HL-60 (cell line): Measurements from ENCODE around the gene CTNNA3.

Experiments
- DNase-seq, 2 experiments: peaks; one replicate each; pipeline ENCODE4 v3.0.0-alpha.2; 2010 to 2020; ENCODE audit warnings: low read depth in 1 of 2, low spot score in 1 of 2
- H3K27ac ChIP-seq: fragments of 250-450 bp; sonication (Bioruptor Pico); replicated peaks from 2 replicates; pipeline ENCODE4 v1.5.1; 2020; ENCODE audit warnings: mild to moderate bottlenecking, moderate library complexity
- H3K27me3 ChIP-seq: fragments of 250-450 bp; sonication (Bioruptor Pico); 2 replicates; pipeline ENCODE4 v1.5.1; 2021; ENCODE audit warnings: mild to moderate bottlenecking, moderate library complexity; ENCODE audit not compliant: insufficient read depth, poor library complexity, severe bottlenecking
- H3K4me3 ChIP-seq: replicated peaks from 2 replicates; pipeline ENCODE4 v1.5.1; 2011; ENCODE audit warnings: mild to moderate bottlenecking, control low read depth, low read length; ENCODE audit not compliant: insufficient read depth
- GABPA ChIP-seq: IDR thresholded peaks from 2 replicates; pipeline ENCODE4 v1.6.1; 2012; ENCODE audit warnings: low read depth
- POLR2AphosphoS5 ChIP-seq: IDR thresholded peaks from 2 replicates; pipeline ENCODE4 v1.6.1; 2012; ENCODE audit warnings: low read depth
- SPI1 ChIP-seq: IDR thresholded peaks from 2 replicates; pipeline ENCODE4 v1.6.1; 2012; ENCODE audit warnings: low read depth, mild to moderate bottlenecking, borderline replicate concordance
- TF ChIP-seq, protein P1 (sequence below): IDR thresholded peaks from one replicate; pipeline ENCODE4 v1.5.1; 2011; ENCODE audit warnings: low read length, control low read depth, inconsistent platforms; ENCODE audit not compliant: insufficient read depth
- TF ChIP-seq, protein P2 (sequence below): IDR thresholded peaks from 2 replicates; pipeline ENCODE4 v1.6.1; 2012; ENCODE audit warnings: low read depth; ENCODE audit not compliant: insufficient replicate concordance

The CTNNA3 gene

DNA sequence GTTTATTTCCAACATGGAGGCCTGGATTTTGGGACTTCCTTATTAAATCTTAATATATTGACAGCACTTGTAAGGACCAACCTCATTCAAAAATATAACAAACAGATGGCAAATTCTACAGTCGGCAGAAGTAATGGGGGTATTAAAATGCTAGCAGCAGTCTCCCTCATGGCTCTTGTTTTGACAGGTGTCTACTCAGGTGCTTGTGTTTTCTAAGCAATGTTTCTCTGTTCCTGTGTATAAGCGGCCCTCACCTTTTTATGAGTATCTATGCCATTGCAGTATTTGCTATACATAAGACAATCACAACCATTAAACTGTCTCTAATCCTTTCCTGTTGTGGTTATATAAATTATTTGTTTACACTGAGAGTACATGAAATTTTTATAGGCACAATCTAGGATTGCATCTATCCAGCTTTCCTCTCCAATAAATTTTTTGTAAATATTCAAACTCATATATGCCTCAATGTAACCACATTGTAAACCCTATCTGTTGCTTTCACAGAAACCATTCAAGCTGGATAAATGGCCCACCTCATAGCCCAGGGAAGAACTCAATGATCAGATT, 835.5 kb downstream of the CTNNA3 start:
- no peak overlapping the region for H3K4me3 ChIP-seq
- no peak for TF ChIP-seq SPI1
- TF ChIP-seq, protein P1, sequence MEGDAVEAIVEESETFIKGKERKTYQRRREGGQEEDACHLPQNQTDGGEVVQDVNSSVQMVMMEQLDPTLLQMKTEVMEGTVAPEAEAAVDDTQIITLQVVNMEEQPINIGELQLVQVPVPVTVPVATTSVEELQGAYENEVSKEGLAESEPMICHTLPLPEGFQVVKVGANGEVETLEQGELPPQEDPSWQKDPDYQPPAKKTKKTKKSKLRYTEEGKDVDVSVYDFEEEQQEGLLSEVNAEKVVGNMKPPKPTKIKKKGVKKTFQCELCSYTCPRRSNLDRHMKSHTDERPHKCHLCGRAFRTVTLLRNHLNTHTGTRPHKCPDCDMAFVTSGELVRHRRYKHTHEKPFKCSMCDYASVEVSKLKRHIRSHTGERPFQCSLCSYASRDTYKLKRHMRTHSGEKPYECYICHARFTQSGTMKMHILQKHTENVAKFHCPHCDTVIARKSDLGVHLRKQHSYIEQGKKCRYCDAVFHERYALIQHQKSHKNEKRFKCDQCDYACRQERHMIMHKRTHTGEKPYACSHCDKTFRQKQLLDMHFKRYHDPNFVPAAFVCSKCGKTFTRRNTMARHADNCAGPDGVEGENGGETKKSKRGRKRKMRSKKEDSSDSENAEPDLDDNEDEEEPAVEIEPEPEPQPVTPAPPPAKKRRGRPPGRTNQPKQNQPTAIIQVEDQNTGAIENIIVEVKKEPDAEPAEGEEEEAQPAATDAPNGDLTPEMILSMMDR, result no peak
- TF ChIP-seq, protein P2, sequence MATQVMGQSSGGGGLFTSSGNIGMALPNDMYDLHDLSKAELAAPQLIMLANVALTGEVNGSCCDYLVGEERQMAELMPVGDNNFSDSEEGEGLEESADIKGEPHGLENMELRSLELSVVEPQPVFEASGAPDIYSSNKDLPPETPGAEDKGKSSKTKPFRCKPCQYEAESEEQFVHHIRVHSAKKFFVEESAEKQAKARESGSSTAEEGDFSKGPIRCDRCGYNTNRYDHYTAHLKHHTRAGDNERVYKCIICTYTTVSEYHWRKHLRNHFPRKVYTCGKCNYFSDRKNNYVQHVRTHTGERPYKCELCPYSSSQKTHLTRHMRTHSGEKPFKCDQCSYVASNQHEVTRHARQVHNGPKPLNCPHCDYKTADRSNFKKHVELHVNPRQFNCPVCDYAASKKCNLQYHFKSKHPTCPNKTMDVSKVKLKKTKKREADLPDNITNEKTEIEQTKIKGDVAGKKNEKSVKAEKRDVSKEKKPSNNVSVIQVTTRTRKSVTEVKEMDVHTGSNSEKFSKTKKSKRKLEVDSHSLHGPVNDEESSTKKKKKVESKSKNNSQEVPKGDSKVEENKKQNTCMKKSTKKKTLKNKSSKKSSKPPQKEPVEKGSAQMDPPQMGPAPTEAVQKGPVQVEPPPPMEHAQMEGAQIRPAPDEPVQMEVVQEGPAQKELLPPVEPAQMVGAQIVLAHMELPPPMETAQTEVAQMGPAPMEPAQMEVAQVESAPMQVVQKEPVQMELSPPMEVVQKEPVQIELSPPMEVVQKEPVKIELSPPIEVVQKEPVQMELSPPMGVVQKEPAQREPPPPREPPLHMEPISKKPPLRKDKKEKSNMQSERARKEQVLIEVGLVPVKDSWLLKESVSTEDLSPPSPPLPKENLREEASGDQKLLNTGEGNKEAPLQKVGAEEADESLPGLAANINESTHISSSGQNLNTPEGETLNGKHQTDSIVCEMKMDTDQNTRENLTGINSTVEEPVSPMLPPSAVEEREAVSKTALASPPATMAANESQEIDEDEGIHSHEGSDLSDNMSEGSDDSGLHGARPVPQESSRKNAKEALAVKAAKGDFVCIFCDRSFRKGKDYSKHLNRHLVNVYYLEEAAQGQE, result no peak
- TF ChIP-seq POLR2AphosphoS5, result no peak
- no peak for TF ChIP-seq GABPA
- H3K27me3 ChIP-seq, result no peaks in the 10 kb centered on the region
- no peak overlapping the region for H3K27ac ChIP-seq
- DNase-seq, result no peak

DNA sequence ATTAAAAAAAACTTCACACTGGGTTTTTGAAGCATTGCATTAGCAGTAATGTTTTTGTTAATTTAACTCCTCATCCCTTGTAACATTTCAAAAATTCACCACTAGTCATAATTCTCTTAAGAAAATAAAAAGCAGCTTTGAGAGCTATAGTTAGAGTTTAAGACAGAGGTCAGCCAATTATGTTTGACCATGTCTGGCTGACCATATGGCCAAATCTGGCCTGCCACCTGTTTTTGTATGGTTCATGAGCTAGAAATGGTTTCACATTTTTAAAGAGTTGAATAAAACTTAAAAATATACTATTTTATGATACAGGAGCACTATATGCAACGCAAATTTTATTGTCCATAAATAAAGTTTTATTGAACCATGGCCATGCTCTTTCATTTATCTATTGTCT, 843.2 kb downstream of the CTNNA3 start:
- Histone ChIP-seq H3K4me3 (no peak overlapping the region), H3K27me3 (no peaks in the 10 kb centered on the region), H3K27ac (no peak overlapping the region)
- TF ChIP-seq GABPA (no peak), POLR2AphosphoS5 (no peak), SPI1 (no peak)
- TF ChIP-seq, protein P1, result no peak
- TF ChIP-seq, protein P2, result no peak
- no peak for DNase-seq

DNA sequence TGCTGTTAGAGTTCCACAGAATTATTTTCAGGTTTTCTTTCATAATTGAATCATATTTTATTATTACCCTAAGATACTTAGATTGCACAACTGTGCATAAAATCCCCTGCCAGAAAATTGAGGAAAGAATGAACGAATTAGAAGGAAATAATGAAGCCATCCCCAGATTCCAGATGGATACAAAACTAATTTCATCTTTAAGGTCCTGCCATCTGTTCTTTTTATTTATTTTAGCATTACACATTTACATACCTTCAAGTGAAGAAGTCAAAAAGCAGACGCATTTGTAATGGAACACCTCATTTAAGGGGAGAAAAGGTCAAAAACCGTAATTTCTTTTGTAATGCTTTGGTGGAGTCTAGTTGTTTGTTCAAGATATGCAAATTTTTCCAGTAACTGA, 847.1 kb downstream of the CTNNA3 start:
- DNase-seq, result no peak
- no peaks in the 10 kb centered on the region for H3K27me3 ChIP-seq
- H3K27ac ChIP-seq, result no peak overlapping the region
- H3K4me3 ChIP-seq, result no peak overlapping the region
- TF ChIP-seq GABPA, result no peak
- TF ChIP-seq SPI1, result no peak
- TF ChIP-seq POLR2AphosphoS5, result no peak
- TF ChIP-seq, protein P2, result no peak
- TF ChIP-seq, protein P1, result no peak
